ENCODE data around the gene FAM124A.

FAM124A gene

GRCh38 chr13:51222037-51222685, at the start of gene FAM124A:
TSS of gene FAM124A (plus strand) at chr13:51222398. CDS start at chr13:51222502, 104 bp downstream.
- DNase-seq = peak; percentile 29

- DNase-seq = no peak
Measured at GRCh38 chr13:51175021-51175420, 47.2 kb upstream of the FAM124A start.

- no peak for DNase-seq
Measured at GRCh38 chr13:51175639-51176038, 46.6 kb upstream of the FAM124A start.

- no peak for DNase-seq
Measured at GRCh38 chr13:51177188-51177587, 45.0 kb upstream of the FAM124A start.

GRCh38 chr13:51178456-51179074, 43.6 kb upstream of the FAM124A start:
- no peak for DNase-seq

- no peak for DNase-seq
Measured at GRCh38 chr13:51179432-51179971, 42.7 kb upstream of the FAM124A start.

- no peak for DNase-seq
Measured at GRCh38 chr13:51180853-51181511, 41.2 kb upstream of the FAM124A start.

GRCh38 chr13:51181786-51182383, 40.3 kb upstream of the FAM124A start:
- DNase-seq = no peak

- no peak for DNase-seq
Measured at GRCh38 chr13:51191743-51192142, 30.5 kb upstream of the FAM124A start.

- DNase-seq = no peak
Measured at GRCh38 chr13:51192348-51192747, 29.9 kb upstream of the FAM124A start.

GRCh38 chr13:51193387-51193786, 28.8 kb upstream of the FAM124A start:
- DNase-seq = no peak

GRCh38 chr13:51194942-51195341, 27.3 kb upstream of the FAM124A start:
- DNase-seq = no peak

- no peak for DNase-seq
Measured at GRCh38 chr13:51201886-51202285, 20.3 kb upstream of the FAM124A start.

- DNase-seq = no peak
Measured at GRCh38 chr13:51202477-51203046, 19.6 kb upstream of the FAM124A start.

GRCh38 chr13:51206584-51206983, 15.6 kb upstream of the FAM124A start:
- no peak for DNase-seq

- no peak for DNase-seq
Measured at GRCh38 chr13:51207881-51208280, 14.3 kb upstream of the FAM124A start.

GRCh38 chr13:51208716-51209115, 13.5 kb upstream of the FAM124A start:
- no peak for DNase-seq

GRCh38 chr13:51211910-51212309, 10.3 kb upstream of the FAM124A start:
- DNase-seq = no peak

GRCh38 chr13:51212758-51213157, 9.4 kb upstream of the FAM124A start:
- no peak for DNase-seq

- no peak for DNase-seq
Measured at GRCh38 chr13:51213173-51213728, 8.9 kb upstream of the FAM124A start.

GRCh38 chr13:51218626-51219025, 3.6 kb upstream of the FAM124A start:
- DNase-seq = no peak

- DNase-seq = no peak
Measured at GRCh38 chr13:51220706-51221105, 1.5 kb upstream of the FAM124A start.

- DNase-seq = no peak
Measured at GRCh38 chr13:51221108-51221507, 1.1 kb upstream of the FAM124A start.
